GM19438 (cell line): ENCODE results near the gene CALML4.
"Not testable (repeated sequence)": the region's sequence is repeated elsewhere in the genome, so short reads cannot be mapped to it uniquely, and the experiment has no call there.

Source experiments
- ATAC-seq: cut with Tn5 transposase; IDR thresholded peaks from one replicate; pipeline ENCODE4 v1.9.1; 2021; ENCODE audit warnings: low read depth; ENCODE audit not compliant: unreplicated experiment

CALML4 gene

GRCh38 chr15:68225442-68225841 is 20.3 kb upstream of the CALML4 start:
- not testable (repeated sequence) for ATAC-seq

GRCh38 chr15:68224546-68225250 is 19.6 kb upstream of the CALML4 start:
- no peak for ATAC-seq

GRCh38 chr15:68224108-68224507 is 19.0 kb upstream of the CALML4 start:
- no peak for ATAC-seq

- no peak for ATAC-seq
These were observed 18.0 kb upstream of the CALML4 start for GRCh38 chr15:68223171-68223570.

- not testable (repeated sequence) for ATAC-seq
These were observed 17.3 kb upstream of the CALML4 start for GRCh38 chr15:68222432-68222743.

- ATAC-seq = not testable (repeated sequence)
These were observed 16.6 kb upstream of the CALML4 start for GRCh38 chr15:68221530-68222431.

- no peak for ATAC-seq
These were observed 15.8 kb upstream of the CALML4 start for GRCh38 chr15:68220967-68221366.

- ATAC-seq = no peak
These were observed 15.4 kb upstream of the CALML4 start for GRCh38 chr15:68220489-68220888.

GRCh38 chr15:68218847-68219798 is 14.0 kb upstream of the CALML4 start:
- no peak for ATAC-seq

GRCh38 chr15:68218331-68218730 is 13.2 kb upstream of the CALML4 start:
- ATAC-seq = no peak

GRCh38 chr15:68217341-68217740 is 12.2 kb upstream of the CALML4 start:
- no peak for ATAC-seq

- no peak for ATAC-seq
These were observed 9.7 kb upstream of the CALML4 start for GRCh38 chr15:68214838-68215254.

GRCh38 chr15:68213991-68214837 is 9.1 kb upstream of the CALML4 start:
- ATAC-seq = no peak

- ATAC-seq = not testable (repeated sequence)
These were observed 8.3 kb upstream of the CALML4 start for GRCh38 chr15:68213491-68213845.

GRCh38 chr15:68211656-68212320 is 6.7 kb upstream of the CALML4 start:
- ATAC-seq = no peak

GRCh38 chr15:68210821-68211655 is 5.9 kb upstream of the CALML4 start:
- no peak for ATAC-seq

GRCh38 chr15:68210409-68210756 is 5.3 kb upstream of the CALML4 start:
- ATAC-seq = no peak

GRCh38 chr15:68209735-68210408 is 4.7 kb upstream of the CALML4 start:
- peak; percentile 50 for ATAC-seq
